ENCODE measurements around the gene LRRC74A. TPM values are rescaled to one million over a fixed set of nuclear protein-coding genes. Genes with fewer than 3 reads are reported as not detected.
A peak's percentile ranks its signal among the peaks of the same experiment; 100 is the strongest.

The LRRC74A gene
- total and polyA plus RNA-seq, 10 of the 15 experiments (the other 5 are each of a cell fraction or from before 2014, with no cell fraction given): not detected

DNA sequence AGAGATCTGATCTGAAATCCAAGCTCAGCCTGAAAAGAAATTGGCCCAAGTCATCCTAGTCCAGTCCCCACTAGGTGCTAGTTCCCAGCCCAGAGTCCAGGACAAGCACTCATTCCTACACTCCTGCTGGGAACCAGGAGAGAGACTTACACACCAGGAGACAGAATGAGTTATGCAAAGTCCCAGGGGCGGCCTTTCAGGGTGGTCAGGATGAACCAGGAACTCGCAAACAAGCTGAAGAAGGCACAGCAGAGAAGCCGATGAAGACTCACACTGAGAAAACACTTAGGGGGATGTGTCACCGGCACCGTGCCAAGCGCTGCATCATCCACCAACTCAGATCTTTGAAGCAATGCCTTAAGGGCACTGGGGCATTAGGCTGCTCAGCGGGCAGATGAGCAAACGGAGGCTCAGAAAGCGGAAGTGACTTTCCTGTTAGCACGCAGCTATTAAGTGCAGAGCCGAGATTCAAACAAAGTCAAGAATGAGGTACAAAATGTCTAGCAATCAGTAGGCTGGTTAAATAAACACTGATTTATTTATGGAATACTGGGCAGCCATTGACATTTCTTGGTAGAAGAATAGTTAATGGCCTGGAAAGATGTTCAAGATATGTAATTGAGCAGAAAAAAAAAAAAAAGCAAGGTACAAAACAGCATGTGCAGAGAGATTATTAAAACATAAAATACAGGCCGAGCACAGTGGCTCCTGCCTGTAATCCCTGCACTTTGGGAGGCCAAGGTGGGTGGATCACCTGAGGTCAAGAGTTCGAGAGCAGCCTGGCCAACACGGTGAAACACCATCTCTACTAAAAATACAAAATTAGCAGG is 78.7 kb downstream of the LRRC74A start (continued):
- TF ChIP-seq, protein P1, sequence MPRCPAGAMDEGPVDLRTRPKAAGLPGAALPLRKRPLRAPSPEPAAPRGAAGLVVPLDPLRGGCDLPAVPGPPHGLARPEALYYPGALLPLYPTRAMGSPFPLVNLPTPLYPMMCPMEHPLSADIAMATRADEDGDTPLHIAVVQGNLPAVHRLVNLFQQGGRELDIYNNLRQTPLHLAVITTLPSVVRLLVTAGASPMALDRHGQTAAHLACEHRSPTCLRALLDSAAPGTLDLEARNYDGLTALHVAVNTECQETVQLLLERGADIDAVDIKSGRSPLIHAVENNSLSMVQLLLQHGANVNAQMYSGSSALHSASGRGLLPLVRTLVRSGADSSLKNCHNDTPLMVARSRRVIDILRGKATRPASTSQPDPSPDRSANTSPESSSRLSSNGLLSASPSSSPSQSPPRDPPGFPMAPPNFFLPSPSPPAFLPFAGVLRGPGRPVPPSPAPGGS (IDR thresholded peaks at IDR 0.05; ENCODE audit: borderline replicate concordance, insufficient read depth, low read depth, low read length, poor library complexity, severe bottlenecking): peak; percentile 85
- TF ChIP-seq BRCA1 (IDR thresholded peaks at IDR 0.05; ENCODE audit: low read depth, low read length): no peak
- no peak for TF ChIP-seq POLR2A (IDR thresholded peaks at IDR 0.05; ENCODE audit: low read depth, low read length)
- TF ChIP-seq GATAD2B (conservative IDR thresholded peaks at IDR 0.05; ENCODE audit: low read depth): 0 out of 2 replicates have a peak, but pooled peaks have one; percentile 25
- no peak for TF ChIP-seq TAF1 (IDR thresholded peaks at IDR 0.05; ENCODE audit: borderline replicate concordance, low read depth, low read length)
- no peak for TF ChIP-seq ZZZ3 (IDR thresholded peaks at IDR 0.05; ENCODE audit: control insufficient read depth, insufficient read length, low read depth)
- TF ChIP-seq CBX5 (IDR thresholded peaks at IDR 0.05; ENCODE audit: low read depth): no peak

DNA sequence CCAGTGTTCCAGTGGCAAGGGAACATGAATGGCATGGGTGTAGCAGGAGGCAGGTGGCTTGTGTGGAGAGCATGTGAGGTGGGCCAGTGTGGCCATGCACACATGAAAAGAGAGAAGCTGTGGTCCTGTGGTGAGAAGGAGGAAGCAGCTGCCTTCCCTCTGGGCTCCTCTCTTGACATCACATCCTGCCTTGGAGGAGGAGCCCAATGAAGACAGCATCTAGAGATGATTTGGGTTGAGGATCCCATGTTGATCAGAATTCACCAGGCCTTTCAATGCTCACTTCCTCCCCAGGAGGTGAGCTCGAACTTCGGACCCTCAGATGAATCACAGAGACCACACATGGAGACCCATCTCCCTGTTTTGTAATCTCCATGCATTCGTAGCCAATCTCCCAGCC is 82.6 kb downstream of the LRRC74A start:
- RAD21 ChIA-PET (ENCODE audit: unreplicated experiment): interaction anchor here (0.8 to 7.0 kb wide), 4 partner anchors 33 to 161 kb away, joined by 3 to 59 read pairs (median 4); no protein-coding TSS in a partner anchor
- intact Hi-C loops (cut with micrococcal nuclease; ENCODE audit: unreplicated experiment): no loop called here
- TF ChIP-seq CBFB (IDR thresholded peaks at IDR 0.05; ENCODE audit: low read depth): no peak
- TF ChIP-seq POLR2AphosphoS2 (IDR thresholded peaks at IDR 0.05; ENCODE audit: low read depth, low read length): no peak
- TF ChIP-seq, protein P2, sequence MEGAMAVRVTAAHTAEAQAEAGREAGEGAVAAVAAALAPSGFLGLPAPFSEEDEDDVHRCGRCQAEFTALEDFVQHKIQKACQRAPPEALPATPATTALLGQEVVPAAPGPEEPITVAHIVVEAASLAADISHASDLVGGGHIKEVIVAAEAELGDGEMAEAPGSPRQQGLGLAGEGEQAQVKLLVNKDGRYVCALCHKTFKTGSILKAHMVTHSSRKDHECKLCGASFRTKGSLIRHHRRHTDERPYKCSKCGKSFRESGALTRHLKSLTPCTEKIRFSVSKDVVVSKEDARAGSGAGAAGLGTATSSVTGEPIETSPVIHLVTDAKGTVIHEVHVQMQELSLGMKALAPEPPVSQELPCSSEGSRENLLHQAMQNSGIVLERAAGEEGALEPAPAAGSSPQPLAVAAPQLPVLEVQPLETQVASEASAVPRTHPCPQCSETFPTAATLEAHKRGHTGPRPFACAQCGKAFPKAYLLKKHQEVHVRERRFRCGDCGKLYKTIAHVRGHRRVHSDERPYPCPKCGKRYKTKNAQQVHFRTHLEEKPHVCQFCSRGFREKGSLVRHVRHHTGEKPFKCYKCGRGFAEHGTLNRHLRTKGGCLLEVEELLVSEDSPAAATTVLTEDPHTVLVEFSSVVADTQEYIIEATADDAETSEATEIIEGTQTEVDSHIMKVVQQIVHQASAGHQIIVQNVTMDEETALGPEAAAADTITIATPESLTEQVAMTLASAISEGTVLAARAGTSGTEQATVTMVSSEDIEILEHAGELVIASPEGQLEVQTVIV (IDR thresholded peaks at IDR 0.05; ENCODE audit: borderline replicate concordance, partially characterized antibody): no peak
- peak; percentile 42 for TF ChIP-seq POLR2A (IDR thresholded peaks at IDR 0.05; ENCODE audit: low read depth, low read length)
- TF ChIP-seq SPI1 (IDR thresholded peaks at IDR 0.05; ENCODE audit: borderline replicate concordance, insufficient read depth, low read depth, low read length): peak; percentile 69
- TF ChIP-seq PAX5 (IDR thresholded peaks at IDR 0.05; ENCODE audit: borderline replicate concordance, low read depth, low read length): peak; percentile 63; the same call in 1 of the 2 replicates
- no peak for TF ChIP-seq RB1 (IDR thresholded peaks at IDR 0.05; ENCODE audit: borderline replicate concordance)
- no peak for TF ChIP-seq ZNF384 (IDR thresholded peaks at IDR 0.05; ENCODE audit: borderline replicate concordance, low read depth, low read length)
- TF ChIP-seq WRNIP1 (IDR thresholded peaks at IDR 0.05; ENCODE audit: borderline replicate concordance, low read depth, low read length): no peak
- TF ChIP-seq, protein P3, sequence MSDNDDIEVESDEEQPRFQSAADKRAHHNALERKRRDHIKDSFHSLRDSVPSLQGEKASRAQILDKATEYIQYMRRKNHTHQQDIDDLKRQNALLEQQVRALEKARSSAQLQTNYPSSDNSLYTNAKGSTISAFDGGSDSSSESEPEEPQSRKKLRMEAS (IDR thresholded peaks at IDR 0.05; ENCODE audit: low read depth, low read length): no peak
- no peak for TF ChIP-seq TAF1 (IDR thresholded peaks at IDR 0.05; ENCODE audit: borderline replicate concordance, low read depth, low read length)

More for the DNA sequence above, 82.6 kb downstream of the LRRC74A start:
- Histone ChIP-seq H3K79me2 (ENCODE audit: control insufficient read depth, insufficient read depth, low read length) (no peaks in the 10 kb centered on the region), H2AFZ (ENCODE audit: control insufficient read depth, low read depth, low read length) (peak overlapping the region; percentile 46), H4K20me1 (ENCODE audit: control insufficient read depth, insufficient read depth) (no peaks in the 10 kb centered on the region), H3K36me3 (ENCODE audit: control insufficient read depth in 2 of 2, insufficient read depth in 2 of 2, low read length in 1 of 2) (no peaks in the 10 kb centered on the region), H3K4me1 (ENCODE audit: control insufficient read depth, insufficient read depth, low read length) (peaks cover 18% of the 10 kb centered on the region), H3K27ac (ENCODE audit: control insufficient read depth, insufficient read depth) (no peak overlapping the region; the same call in 1 of the 2 replicates), H3K4me2 (ENCODE audit: control insufficient read depth, insufficient read depth) (no peak overlapping the region), H3K27me3 (replicated peaks in 1 of 2; ENCODE audit: control insufficient read depth in 2 of 2, insufficient read depth in 2 of 2, low read length in 1 of 2) (no peaks in the 10 kb centered on the region), H3K9me3 (replicated peaks; ENCODE audit: control insufficient read depth, insufficient read depth, low read length) (no peaks in the 10 kb centered on the region), H3K9ac (ENCODE audit: control insufficient read depth, insufficient read depth, low read length) (no peak overlapping the region), H3K4me3 (no peak overlapping the region)
- FAIRE-seq: no peak
- no TSS peak for BruUV-seq (replicated peaks)
- SMC1A ChIA-PET (ENCODE audit: uncharacterized antibody, unreplicated experiment): interaction anchor here (1.0 to 8.1 kb wide), 3 partner anchors 33 to 160 kb away, joined by 3 to 164 read pairs (median 38); no protein-coding TSS in a partner anchor
- in situ Hi-C loops (cut with MboI): no loop called here
- peak; percentile 45 for DNase-seq (ENCODE audit: low read depth, low spot score)
- POLR2A ChIA-PET: interaction anchor here (1.0 kb wide), 1 partner anchor 119 kb away, joined by 3 read pairs; no protein-coding TSS in a partner anchor
- peak; percentile 57 for ATAC-seq
- CTCF ChIA-PET: interaction anchor here (1.6 to 8.0 kb wide), 4 partner anchors 28 to 160 kb away, joined by 4 to 171 read pairs (median 124); no protein-coding TSS in a partner anchor
- 4% methylated on average over 3 of the region's 3 CpGs for WGBS (ENCODE audit: insufficient coverage, insufficient replicate concordance, low lambda C conversion rate, missing lambda C conversion rate)
